CD4-positive, alpha-beta T cell treated with Interleukin-6 for 4 hours (primary cell): Measurements from ENCODE around the gene GVQW3.
A peak's percentile ranks its signal among the peaks of the same experiment; 100 is the strongest.

ENCODE experiments used
- DNase-seq: peaks from one replicate; pipeline ENCODE4 v3.0.0-alpha.2; 2020; ENCODE audit warnings: mixed read lengths

Gene GVQW3

DNA sequence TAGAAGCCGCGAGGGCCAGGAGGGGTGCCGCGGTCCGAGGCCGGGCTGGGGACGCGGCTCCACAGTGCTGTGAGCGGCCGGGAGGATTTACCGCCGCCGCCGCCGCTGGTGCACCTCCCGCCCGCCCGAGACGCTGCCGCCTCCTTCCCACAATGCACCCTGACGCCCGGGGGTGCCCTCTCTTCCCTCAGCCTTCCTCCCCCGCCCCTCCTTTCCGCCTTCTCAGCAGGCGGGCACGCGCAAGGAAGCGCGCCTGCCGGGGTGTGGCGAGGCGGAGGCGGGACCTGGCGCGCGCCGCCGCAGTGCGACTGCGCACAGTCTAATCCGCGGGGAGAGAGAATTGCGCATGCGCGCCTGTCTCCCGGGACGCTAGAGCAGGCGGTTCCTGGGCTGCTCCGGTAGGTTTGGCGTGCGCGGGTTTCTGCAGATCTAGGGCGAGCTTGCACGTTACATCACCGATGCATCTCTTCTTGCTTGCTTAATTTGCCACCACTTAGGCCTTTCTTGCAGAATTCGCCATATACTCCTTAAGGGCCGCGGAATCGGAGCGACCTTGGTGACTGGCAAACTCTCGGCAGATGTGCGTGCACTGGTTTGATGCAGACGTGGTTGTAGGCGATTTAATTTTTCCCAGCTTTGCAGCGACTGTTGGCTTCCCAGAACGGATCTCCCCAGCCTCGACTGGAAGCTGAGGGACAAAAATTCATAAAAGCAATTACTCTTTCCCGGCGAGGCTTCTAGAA, at the start of gene GVQW3, which contains the start of gene THAP12:
GVQW3 (plus strand) TSS at position 347 of the 743 bp plus-strand sequence. CDS start 506 bp downstream, outside the sequence.
THAP12 (minus strand) TSS at position 156 of the 743 bp plus-strand sequence. CDS start 296 bp downstream, outside the sequence.
- DNase-seq: peak; percentile 97

DNA sequence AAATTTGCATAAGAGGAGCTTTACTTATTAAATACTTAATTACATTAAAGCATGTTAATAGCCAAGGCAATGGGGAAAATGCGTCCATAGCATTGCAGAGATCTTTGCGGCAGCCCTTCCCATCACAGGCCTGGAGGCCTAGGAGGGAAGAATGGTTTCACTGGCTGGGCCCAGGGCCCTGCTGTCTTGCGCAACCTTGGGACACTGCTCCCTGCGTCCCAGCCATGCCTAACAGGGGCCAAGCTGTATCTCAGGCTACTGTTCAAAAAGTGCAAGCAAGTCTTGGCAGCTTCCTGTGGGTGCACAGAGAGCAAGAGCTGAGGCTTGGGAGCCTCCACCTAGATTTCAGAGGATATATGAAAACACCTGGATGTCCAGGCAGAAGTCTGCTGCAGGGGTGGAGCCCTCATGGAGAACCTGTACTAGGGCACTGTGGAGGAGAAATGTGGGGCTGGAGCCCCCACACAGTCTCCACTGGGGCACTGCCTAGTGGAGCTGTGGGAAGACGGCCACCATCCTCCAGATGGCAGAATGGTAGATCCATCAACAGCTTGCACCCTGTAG, 46.2 kb upstream of the GVQW3 start:
- DNase-seq: no peak

DNA sequence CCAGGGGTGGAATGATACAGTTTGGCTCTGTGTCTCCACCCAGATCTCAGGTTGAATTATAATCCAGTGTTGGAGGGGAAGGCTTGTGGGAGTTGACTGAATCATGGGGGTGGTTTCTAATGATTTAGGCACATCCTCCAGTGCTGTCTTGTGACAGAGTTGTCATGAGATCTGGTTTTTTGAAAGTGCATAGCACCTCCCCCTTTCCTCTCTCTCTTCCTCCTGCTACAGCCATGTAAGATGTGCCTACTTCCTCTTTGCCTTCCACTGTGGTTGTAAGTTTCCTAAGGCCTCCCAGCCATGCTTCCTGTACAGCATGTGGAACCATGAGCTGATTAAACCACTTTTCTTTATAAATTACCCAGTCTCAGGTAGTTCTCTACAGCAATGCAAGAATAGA, 45.3 kb upstream of the GVQW3 start:
- no peak for DNase-seq

DNA sequence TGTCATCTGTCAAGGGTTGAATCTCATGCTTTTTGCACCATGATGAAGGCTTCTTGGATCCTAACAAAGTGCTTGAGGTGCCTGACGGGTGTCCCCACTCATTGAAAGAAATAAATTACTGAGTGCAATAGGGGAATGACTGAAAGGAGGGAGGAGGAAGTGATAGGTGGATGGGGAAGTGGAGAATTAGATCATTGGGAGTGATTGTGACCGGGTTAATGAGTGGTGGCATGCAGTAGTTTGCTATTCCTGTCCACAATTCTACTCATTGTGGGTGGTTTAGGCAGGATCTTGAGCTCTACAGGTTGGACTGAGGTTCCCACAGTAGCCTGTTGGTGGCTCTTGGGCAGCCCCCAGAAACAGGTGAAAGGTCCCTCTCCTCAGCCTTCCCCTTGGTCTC, 44.5 kb upstream of the GVQW3 start:
- no peak for DNase-seq

DNA sequence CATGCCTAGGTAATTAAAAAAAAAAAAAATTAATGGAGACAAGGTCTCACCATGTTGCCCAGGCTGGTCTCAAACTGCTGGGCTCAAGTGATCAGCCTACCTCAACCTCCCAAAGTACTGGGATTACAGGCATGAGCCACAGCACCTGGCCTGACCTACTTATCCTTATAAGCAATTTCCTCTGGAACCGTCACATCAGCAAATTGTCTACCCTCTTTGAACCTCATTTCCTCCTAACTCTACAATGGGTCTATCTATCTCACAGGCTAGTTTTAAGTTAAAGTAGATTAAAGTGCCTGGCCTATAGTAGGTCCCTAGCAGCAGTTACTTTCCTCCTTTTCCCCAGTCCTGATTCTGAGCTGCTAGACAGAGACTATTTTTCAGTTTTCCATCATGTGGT, 43.7 kb upstream of the GVQW3 start:
- no peak for DNase-seq

DNA sequence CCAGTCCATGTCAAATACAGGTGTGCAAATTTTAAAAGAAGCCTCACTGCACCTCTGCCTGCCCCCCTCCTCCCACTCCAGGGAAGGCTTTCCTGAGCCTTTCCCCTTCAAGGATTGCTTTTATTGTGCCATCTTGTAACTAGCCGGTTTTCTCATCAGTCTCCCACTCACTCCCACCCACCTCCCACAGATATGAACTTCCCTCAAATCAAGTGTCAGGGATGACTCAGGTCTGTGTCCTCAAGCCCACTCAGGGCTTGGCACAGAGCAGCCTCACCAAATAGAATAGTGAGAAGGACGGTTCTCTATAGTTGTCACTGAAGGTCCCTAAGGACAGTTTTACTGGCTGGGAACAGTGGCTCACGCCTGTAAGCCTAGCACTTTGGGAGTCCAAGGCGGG, 43.2 kb upstream of the GVQW3 start:
- DNase-seq: no peak

DNA sequence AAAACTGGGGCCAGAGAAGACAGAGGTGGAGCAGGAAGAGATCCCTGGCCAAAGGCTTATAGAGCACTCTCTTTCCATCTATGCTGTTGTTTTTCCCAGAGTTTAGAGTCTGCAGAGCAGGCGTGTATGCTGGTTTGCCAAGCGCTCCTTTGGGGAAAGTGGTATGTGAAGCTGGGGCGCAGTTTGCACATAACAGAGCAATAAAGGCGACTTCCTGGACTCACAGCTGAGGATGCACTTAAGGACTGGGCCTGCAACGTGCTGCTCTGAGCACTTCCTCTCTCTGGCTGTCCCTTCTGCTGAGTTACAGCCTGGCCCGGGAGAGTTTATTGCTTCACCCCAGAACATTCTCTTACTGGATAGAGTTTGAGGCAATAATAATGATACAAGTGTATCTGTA, 41.9 kb upstream of the GVQW3 start:
- peak; percentile 20 for DNase-seq

DNA sequence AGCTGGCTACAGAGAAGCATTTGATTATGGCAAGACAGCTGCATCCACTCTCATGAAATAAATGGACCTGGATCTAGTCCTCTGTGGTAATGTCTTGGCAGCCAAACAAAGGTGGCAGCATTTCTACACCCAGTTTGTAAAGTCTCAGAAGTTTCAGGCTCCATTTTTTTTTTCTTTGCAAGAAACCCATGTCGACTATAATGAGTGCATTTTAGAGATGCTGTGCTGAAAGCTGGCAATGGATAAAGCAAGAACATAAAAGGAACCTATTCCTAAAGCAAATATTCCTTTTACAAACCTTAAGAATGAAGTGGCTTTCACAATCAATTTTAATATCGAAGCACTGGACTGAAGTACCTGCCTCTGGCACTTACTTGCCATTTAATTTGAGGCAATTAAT, 33.7 kb upstream of the GVQW3 start:
- DNase-seq: no peak

DNA sequence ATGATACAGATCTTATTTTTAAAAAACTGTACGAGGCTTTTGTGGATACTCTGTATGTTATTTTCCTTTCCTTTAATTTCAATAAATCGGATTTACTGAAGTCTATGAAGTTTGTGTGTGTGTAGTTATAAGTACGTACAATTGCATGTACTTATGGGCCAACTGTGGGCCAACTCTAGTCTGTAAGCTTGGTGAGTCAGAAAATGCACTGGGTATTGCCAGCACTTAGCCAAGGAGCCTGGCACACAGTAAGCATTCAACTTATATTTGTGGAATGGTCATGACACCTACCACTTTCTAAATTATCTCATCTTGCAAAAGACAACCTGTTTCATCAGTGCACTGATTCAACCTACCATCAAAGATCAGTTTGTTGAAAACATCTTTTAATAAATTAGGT, 32.8 kb upstream of the GVQW3 start:
- DNase-seq: no peak

DNA sequence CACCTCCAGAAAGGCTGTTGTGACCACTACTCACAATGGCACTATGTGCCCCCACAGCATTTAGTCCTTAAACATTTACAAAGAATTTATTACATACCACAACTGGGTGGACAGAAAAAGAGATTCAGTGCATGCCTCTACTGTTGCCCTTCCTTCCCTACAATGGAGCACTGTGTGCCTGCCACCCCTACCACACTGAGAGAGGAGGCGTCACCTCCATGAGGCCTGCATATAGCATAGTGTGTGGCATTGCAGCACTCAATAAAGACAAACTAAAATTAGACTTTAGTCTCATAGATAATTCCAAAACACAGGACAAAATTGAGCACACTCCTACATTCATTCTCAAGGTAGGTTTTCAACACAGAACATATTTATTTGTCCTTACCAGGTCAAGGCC, 26.0 kb upstream of the GVQW3 start:
- no peak for DNase-seq

DNA sequence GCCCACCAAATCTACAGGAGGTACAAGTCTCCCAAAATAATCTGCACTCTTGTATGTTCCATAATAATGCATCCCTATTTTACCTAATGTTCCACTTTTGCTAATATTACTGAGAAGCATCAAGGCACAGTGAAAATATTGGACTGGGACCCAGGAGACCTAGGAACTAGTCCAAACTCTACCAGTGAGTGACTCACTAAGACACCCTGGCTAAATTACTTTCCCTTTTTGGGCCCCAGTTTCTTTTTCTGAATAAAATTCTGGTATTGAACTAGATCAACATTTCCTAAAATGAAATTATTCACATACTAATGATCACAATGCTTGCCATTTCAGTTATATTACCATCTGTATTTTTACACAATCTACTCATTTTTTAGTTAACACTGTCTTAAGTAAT, 19.7 kb upstream of the GVQW3 start:
- no peak for DNase-seq

DNA sequence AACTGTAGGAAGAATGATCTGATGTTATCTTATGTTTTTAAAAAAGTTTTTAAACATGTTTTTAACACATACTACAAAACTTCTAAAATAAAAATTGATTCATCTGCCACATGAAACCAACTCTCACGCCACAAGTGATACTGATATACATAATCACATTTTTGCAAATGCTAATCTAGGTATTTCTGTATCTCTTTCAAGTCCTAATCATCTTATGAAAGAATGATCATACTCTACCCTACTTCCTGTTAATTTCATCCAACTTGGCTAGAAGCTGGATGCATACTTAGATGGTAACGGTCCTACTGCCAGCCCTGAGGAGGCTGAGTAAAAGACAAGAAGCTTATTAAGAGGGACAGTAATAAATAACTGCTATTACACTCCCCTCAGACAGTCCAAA, 19.3 kb upstream of the GVQW3 start:
- DNase-seq: no peak

DNA sequence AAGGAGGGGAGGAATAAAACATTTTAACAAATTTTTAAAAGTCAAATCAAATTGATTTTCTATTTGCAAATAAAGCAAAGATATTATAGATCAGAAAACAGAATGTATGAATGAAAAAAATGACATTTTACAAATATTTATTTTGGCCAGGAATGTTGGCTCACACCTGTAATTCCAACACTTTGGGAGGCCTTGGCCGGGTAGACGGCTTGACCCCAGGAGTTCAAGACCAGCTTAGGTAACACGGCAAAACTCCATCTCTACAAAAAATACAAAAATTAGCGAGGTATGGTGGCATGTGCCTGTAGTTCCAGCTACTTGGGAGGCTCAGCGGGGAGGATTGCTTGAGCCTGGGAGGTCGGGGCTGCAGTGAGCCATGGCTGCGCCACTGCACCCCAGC, 18.4 kb upstream of the GVQW3 start:
- DNase-seq: no peak

DNA sequence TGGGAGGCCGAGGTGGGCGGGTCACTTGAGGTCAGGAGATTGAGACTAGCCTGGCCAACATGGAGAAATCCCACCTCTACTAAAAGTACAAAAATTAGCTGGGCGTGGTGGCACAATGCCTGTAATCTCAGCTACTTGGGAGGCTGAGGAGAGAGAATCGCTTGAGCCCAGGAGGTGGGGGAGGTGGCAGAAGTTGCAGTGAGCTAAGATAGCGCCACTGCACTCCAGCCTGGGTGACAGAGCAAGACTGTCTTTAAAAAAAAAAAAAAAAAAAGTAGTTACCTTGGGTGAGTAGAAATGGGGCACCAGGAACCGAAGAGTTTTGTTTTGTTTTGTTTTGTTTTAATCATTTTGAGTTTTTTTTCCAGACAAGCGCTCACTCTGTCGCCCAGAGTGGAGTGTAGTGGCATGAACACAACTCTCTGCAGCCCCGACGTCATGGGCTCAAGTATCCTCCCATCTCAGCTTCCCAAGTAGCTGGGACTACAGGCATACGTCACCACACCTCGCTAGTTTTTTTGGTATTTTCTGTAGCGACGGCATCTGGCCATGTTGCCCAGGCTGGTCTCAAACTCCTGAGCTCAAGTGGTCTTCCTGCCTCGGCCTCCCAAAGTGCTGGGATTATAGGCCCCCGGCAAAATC, 16.0 kb upstream of the GVQW3 start:
- DNase-seq: no peak

DNA sequence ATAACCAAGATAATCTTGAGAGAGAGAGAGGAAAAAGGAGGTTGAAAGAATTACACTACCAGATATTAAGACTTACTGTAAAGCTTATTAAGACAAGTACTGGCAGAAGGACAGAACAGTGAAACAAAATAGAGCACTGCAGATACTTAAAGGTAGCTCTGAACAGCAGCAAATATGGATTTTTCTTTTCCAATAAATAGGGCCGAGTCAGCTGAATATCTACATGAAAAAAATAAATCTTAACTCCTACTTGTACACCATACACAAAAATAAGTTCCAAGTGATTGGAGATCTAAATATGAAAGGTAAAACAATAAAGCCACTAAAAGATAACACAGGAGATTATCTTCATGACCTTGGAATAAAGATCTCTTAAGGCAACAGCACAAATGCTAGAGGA, 12.6 kb upstream of the GVQW3 start:
- no peak for DNase-seq

DNA sequence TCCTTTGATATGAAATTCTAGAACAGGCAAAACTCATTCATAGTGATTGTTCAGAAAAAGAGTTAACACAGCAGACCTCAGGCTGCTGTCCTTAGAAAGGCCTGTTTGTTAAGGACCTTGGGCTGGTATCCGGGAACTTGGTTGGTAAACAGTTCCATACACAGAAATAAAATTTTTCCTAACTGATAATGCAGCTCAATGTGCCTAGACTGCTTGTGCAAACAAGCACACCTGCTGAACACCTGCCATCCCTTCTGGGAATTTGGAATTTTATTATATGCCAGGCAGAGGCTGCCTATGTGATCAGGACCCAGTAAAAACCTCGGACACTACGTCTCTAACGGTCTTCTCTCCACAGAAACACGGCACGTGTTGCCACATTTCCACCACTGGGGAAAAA, 11.7 kb upstream of the GVQW3 start:
- DNase-seq: no peak

DNA sequence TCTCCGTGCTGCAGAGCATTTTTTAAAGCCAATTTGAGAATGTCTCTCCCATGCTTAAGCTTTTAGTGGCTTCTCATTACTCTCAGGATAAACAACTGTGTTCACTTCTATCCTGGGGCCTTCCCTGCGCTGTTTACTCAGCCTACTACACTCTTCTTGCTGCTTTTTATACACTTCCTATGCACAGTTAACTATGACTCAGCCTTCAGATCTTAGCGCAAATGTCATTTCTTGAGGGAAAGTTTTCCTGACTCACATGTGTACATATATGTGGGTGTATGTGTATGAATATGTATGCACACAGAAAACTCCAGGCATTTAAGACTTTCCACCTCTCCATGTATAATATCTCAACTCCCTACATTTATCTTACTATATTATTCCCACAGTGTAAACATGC, 10.0 kb upstream of the GVQW3 start:
- DNase-seq: peak; percentile 9

DNA sequence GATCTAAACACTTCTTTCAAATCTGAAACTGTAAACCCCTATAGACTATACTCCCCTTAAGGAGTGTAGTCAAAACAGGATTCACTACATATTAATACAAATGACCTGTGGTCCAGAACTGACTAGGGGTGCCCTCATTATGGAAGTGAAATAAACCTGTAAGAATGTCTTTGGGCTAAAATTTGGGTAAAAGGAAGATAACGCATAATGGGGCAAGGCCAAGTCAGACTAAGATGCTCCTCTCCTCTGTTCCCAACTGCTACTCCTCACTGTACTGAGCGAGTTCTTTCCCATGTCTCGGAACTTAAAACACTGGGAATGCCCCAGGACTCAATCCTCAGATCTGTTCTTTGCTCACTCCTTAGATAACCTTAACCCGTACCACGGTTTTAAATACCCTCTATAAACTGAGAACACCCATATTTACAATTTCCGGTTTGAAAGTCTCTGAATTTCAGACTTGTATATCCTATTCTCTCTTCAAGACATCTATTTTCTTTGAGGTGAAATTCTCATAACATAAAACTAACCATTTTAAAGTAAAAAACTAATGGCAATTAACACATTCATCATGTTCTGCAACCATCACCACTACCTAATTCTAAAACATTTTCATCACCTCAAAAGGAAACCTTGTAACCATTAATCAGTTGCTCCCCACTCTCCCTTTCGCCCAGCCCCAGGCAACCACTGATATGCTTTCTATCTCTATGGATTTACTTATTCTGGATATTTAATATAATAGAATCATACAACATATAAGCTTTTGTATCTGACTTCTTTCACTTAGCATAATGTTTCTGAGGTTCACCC, 4.2 kb upstream of the GVQW3 start:
- no peak for DNase-seq

DNA sequence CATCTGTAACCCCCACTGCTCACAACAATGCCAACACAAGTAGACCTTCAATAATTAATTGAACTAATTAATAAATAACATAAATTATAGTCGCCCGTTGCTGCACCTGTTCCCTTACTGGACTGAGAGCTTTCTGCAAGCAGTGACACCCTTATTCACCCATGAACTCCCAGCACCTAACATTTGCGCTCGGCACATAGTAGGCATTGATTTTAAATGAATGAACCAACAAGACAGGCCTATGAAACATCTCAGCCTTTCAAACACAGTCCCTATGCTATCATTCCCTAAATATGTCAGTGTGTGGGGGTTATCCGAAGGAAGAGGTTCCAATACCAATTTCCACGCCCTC, 1.3 kb upstream of the GVQW3 start:
- no peak for DNase-seq

DNA sequence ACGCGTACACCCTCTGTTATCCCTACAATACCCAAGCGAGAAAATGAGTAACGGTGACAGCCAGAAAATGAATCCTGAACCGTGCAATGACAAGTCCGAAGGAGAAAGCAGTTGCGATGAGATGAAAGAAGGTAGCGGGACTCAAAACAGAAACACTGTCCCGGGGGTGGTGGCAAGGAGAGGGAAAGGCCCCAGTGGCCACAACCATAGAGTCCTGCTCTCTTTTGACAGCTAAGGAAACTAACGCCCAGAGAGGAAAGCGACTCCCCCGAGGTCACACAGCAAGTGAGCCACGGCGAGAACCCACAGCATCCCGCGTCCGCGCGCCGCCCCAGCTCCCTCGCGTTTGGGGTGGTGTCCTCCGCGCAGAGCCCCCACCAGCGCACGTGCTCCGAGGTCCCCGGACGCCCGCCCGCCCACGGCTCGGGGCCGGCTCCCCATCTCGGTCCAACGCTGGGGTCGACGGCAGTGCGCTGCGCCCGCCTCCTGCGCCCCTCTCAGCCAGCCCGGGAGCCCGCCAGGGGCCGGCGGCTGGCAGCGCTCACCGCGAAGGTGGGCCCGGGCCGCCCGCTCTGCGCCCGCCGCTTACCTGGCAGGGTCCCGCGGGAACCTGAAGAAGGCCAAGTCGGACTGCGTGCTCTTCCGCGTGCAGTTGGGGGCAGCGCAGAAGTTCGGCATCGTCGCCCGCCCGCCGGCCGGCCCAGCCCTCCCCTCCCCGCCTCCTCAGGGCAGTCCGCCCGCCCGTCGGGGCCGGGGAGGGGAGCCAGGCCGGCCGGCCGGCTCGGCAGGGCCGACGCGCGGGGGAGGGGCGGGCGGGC, 755 bp upstream of the GVQW3 start:
- DNase-seq: peak; percentile 49

DNA sequence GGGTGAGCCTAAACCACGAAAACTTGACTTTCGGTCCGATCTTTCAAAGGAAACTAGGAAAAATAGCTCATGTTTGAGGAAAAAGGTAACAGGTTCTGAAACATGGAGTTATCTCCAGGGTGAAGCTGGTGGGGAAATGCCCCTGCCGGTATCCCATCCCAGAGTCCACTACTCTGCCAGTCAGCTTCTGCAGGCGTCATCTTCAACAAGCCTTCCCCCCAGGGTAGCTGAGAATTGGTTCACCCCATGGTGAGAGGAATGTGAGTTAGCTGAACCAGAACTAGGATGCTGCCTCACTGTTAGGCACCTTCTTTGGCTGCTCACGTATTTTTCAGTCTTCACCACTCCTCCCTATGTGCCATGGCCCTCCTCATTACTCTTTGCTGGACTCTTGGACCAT, 1.1 kb downstream of the GVQW3 start:
- no peak for DNase-seq

DNA sequence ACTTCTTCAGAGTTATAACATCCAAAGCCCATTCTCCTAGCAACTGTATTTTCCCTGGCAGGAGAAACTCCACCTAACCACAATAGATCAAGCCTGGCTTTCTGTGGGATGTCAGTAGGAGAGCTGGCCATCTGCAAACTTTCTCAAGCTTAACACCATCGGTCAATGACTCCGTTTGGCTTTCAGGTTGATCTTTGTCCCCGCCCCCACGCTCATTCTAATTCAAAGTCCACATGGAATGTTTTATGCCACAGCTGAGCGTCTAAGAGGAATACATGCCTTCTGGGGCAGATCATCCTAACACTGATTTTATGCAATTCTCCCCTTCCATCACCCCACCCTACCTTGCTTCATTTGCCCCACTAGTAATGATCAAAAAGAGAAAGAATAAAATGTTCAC, 4.8 kb downstream of the GVQW3 start:
- DNase-seq: no peak

DNA sequence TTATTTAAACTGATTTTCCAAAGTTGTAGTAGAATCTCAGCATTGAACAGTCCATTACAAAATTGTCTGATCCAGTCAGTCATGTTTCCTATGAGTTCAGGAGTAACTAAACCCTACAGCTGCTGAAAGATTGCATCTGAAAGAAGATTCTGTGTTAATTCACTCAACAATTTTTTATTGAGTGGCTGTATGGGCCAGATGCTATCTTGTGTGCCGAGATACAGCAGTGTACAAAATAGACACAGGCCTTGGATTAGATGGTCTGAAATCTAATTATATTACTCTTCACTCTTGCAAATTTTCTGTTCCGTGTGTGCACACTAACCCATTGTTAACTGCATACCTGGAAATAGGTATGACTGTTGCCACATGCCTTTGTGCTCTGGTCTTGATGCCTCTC, 7.3 kb downstream of the GVQW3 start:
- no peak for DNase-seq
